Tibial artery (tissue), 4 donors: ENCODE measurements around the gene MOK.

ENCODE experiments used
- DNase-seq, 2 donors: peaks; one replicate each; pipeline ENCODE4 v3.0.0-alpha.2; 2019
- H3K27ac ChIP-seq, 2 donors: fragments of 200-600 bp; sonication (generic) in 1 of 2; 1 replicate in 1 of 2; 2 replicates in 1 of 2; pipeline ENCODE4 v1.5.1; 2018 to 2019; ENCODE audit warnings: mild to moderate bottlenecking in 1 of 2
- H3K27me3 ChIP-seq, 2 donors: fragments of 200-600 bp; sonication (generic) in 1 of 2; one replicate each; pipeline versions ENCODE4 v1.5.1 to v1.6.0; 2016 to 2019
- H3K36me3 ChIP-seq, 3 donors: fragments of 200-600 bp; sonication (generic) in 2 of 3; one replicate each; pipeline ENCODE4 v1.5.1; 2016 to 2019; ENCODE audit warnings: mild to moderate bottlenecking in 2 of 3
- H3K4me1 ChIP-seq, 4 donors: fragments of 200-600 bp; sonication (generic) in 2 of 4; 1 replicate in 3 of 4; 2 replicates in 1 of 4; pipeline ENCODE4 v1.5.1; 2016 to 2019
- H3K4me3 ChIP-seq, 2 donors: fragments of 200-600 bp; sonication (generic) in 1 of 2; 1 replicate in 1 of 2; 2 replicates in 1 of 2; pipeline ENCODE4 v1.5.1; 2018 to 2019; ENCODE audit warnings: mild to moderate bottlenecking in 2 of 2
- H3K9me3 ChIP-seq, 3 donors: fragments of 200-600 bp; sonication (generic) in 1 of 3; one replicate each; pipeline ENCODE4 v1.5.1; 2016 to 2019
- CTCF ChIP-seq, 2 experiments: fragments of 200-600 bp in 1 of 2; fragments of 450-650 bp in 1 of 2; IDR thresholded peaks; one replicate each; pipeline ENCODE4 v1.5.1; 2017 to 2019; ENCODE audit warnings: antibody characterized with exemption in 2 of 2, mild to moderate bottlenecking in 1 of 2, moderate library complexity in 1 of 2
- intact Hi-C: fragments of 100-400 bp; cut with DNase I; formaldehyde crosslinking; loops from one replicate; pipeline ENCODE4 v1.15.0; 2023; ENCODE audit warnings: low total_unique reads

The MOK gene

GRCh38 chr14:102219316-102219715, 85.6 kb downstream of the MOK start:
- intact Hi-C loops: no loop called here
- TF ChIP-seq CTCF (IDR thresholded peaks at IDR 0.05): no peak
- Histone ChIP-seq H3K27ac (no peak overlapping the region), H3K4me3 (no peak overlapping the region), H3K36me3 (peaks cover 0 to 47% (median 18%) of the 10 kb centered on the region in 3 donors), H3K4me1 (peaks cover 0 to 17% (median 12%) of the 10 kb centered on the region in 4 donors), H3K9me3 (no peaks in the 10 kb centered on the region), H3K27me3 (no peaks in the 10 kb centered on the region)
- no peak for DNase-seq

GRCh38 chr14:102218688-102219087, 86.3 kb downstream of the MOK start:
- no peaks in the 10 kb centered on the region for H3K9me3 ChIP-seq
- TF ChIP-seq CTCF (IDR thresholded peaks at IDR 0.05): no peak
- no peak overlapping the region for H3K27ac ChIP-seq
- no peak for DNase-seq
- H3K4me1 ChIP-seq: peaks cover 0 to 20% (median 12%) of the 10 kb centered on the region in 4 donors
- no peak overlapping the region for H3K4me3 ChIP-seq
- peaks cover 0 to 43% (median 18%) of the 10 kb centered on the region in 3 donors for H3K36me3 ChIP-seq
- no peaks in the 10 kb centered on the region for H3K27me3 ChIP-seq
- intact Hi-C loops: no loop called here

GRCh38 chr14:102217987-102218421, 87.0 kb downstream of the MOK start:
- intact Hi-C loops: no loop called here
- H3K4me1 ChIP-seq: peaks cover 0 to 20% (median 12%) of the 10 kb centered on the region in 4 donors
- DNase-seq: no peak
- H3K27me3 ChIP-seq: no peaks in the 10 kb centered on the region
- TF ChIP-seq CTCF (IDR thresholded peaks at IDR 0.05): no peak
- H3K4me3 ChIP-seq: no peak overlapping the region
- no peaks in the 10 kb centered on the region for H3K9me3 ChIP-seq
- peaks cover 0 to 41% (median 18%) of the 10 kb centered on the region in 3 donors for H3K36me3 ChIP-seq
- no peak overlapping the region for H3K27ac ChIP-seq

GRCh38 chr14:102217399-102217798, 87.6 kb downstream of the MOK start:
- no peak overlapping the region for H3K27ac ChIP-seq
- TF ChIP-seq CTCF (IDR thresholded peaks at IDR 0.05): no peak
- no peaks in the 10 kb centered on the region for H3K27me3 ChIP-seq
- no peak for DNase-seq
- H3K4me3 ChIP-seq: no peak overlapping the region
- H3K9me3 ChIP-seq: no peaks in the 10 kb centered on the region
- H3K36me3 ChIP-seq: peaks cover 0 to 41% (median 12%) of the 10 kb centered on the region in 3 donors
- intact Hi-C loops: no loop called here
- H3K4me1 ChIP-seq: peaks cover 0 to 20% (median 12%) of the 10 kb centered on the region in 4 donors

GRCh38 chr14:102215576-102216250, 89.3 kb downstream of the MOK start:
- no peak for DNase-seq
- Histone ChIP-seq H3K9me3 (no peaks in the 10 kb centered on the region), H3K36me3 (peaks cover 0 to 42% (median 15%) of the 10 kb centered on the region in 3 donors), H3K27me3 (no peaks in the 10 kb centered on the region), H3K4me1 (peaks cover 0 to 20% (median 12%) of the 10 kb centered on the region in 4 donors), H3K4me3 (no peak overlapping the region), H3K27ac (no peak overlapping the region)
- intact Hi-C loops: no loop called here
- TF ChIP-seq CTCF (IDR thresholded peaks at IDR 0.05): no peak
